ENCODE data around the gene ECT2.
"Not testable (repeated sequence)": the region's sequence is repeated elsewhere in the genome, so short reads cannot be mapped to it uniquely, and the experiment has no call there.

The ECT2 gene

GRCh38 chr3:172751175-172751704 lies 714 bp downstream of the ECT2 start:
- H3K4me3 ChIP-seq (replicated peaks; ENCODE audit: insufficient read depth, low read length) = peak overlapping the region; percentile 81
- DNase-seq (ENCODE audit: low read depth in 1 of 2, low spot score in 1 of 2) = peak; percentile 33 to 73
- H3K27ac ChIP-seq (replicated peaks) = peak overlapping the region; percentile 93
- 0 out of 2 replicates have a peak, but pooled peaks have one; percentile 13 for TF ChIP-seq POLR2AphosphoS5 (IDR thresholded peaks at IDR 0.05; ENCODE audit: low read depth)
- no peak for TF ChIP-seq SPI1 (IDR thresholded peaks at IDR 0.05; ENCODE audit: borderline replicate concordance, low read depth)
- no peaks in the 10 kb centered on the region for H3K27me3 ChIP-seq (ENCODE audit: insufficient read depth, poor library complexity, severe bottlenecking)

- Histone ChIP-seq H3K27ac (replicated peaks) (no peak overlapping the region), H3K27me3 (ENCODE audit: insufficient read depth, poor library complexity, severe bottlenecking) (no peaks in the 10 kb centered on the region), H3K4me3 (replicated peaks; ENCODE audit: insufficient read depth, low read length) (no peak overlapping the region)
- TF ChIP-seq CTCF (IDR thresholded peaks at IDR 0.05; ENCODE audit: insufficient read depth, low read length) = no peak
- no peak for TF ChIP-seq REST (IDR thresholded peaks at IDR 0.05; ENCODE audit: insufficient replicate concordance, low read depth)
- TF ChIP-seq POLR2AphosphoS5 (IDR thresholded peaks at IDR 0.05; ENCODE audit: low read depth) = no peak
- TF ChIP-seq SPI1 (IDR thresholded peaks at IDR 0.05; ENCODE audit: borderline replicate concordance, low read depth) = no peak
- TF ChIP-seq GABPA (IDR thresholded peaks at IDR 0.05; ENCODE audit: low read depth) = no peak
- no peak for DNase-seq (ENCODE audit: low read depth in 1 of 2, low spot score in 1 of 2)
Measured at GRCh38 chr3:172752651-172753050, 2.1 kb downstream of the ECT2 start.

- no peak for TF ChIP-seq POLR2AphosphoS5 (IDR thresholded peaks at IDR 0.05; ENCODE audit: low read depth)
- no peak for TF ChIP-seq CTCF (IDR thresholded peaks at IDR 0.05; ENCODE audit: insufficient read depth, low read length)
- TF ChIP-seq SPI1 (IDR thresholded peaks at IDR 0.05; ENCODE audit: borderline replicate concordance, low read depth) = no peak
- TF ChIP-seq GABPA (IDR thresholded peaks at IDR 0.05; ENCODE audit: low read depth) = no peak
- no peak for TF ChIP-seq REST (IDR thresholded peaks at IDR 0.05; ENCODE audit: insufficient replicate concordance, low read depth)
- H3K4me3 ChIP-seq (replicated peaks; ENCODE audit: insufficient read depth, low read length) = no peak overlapping the region
Measured at GRCh38 chr3:172753125-172753524, 2.6 kb downstream of the ECT2 start.

GRCh38 chr3:172760416-172760815 lies 9.9 kb downstream of the ECT2 start:
- H3K4me3 ChIP-seq (replicated peaks; ENCODE audit: insufficient read depth, low read length); H3K27me3 ChIP-seq (ENCODE audit: insufficient read depth, poor library complexity, severe bottlenecking); DNase-seq (ENCODE audit: low read depth in 1 of 2, low spot score in 1 of 2); H3K27ac ChIP-seq (replicated peaks): not testable (repeated sequence)

More at GRCh38 chr3:172753125-172753524, 2.6 kb downstream of the ECT2 start:
- no peak for DNase-seq (ENCODE audit: low read depth in 1 of 2, low spot score in 1 of 2)
- Histone ChIP-seq H3K27me3 (ENCODE audit: insufficient read depth, poor library complexity, severe bottlenecking) (no peaks in the 10 kb centered on the region), H3K27ac (replicated peaks) (no peak overlapping the region)

- H3K4me3 ChIP-seq (replicated peaks; ENCODE audit: insufficient read depth, low read length) = no peak overlapping the region
- DNase-seq (ENCODE audit: low read depth in 1 of 2, low spot score in 1 of 2) = no peak
- H3K27ac ChIP-seq (replicated peaks) = no peak overlapping the region
- TF ChIP-seq REST (IDR thresholded peaks at IDR 0.05; ENCODE audit: insufficient replicate concordance, low read depth) (no peak), POLR2AphosphoS5 (IDR thresholded peaks at IDR 0.05; ENCODE audit: low read depth) (no peak), CTCF (IDR thresholded peaks at IDR 0.05; ENCODE audit: insufficient read depth, low read length) (no peak), SPI1 (IDR thresholded peaks at IDR 0.05; ENCODE audit: borderline replicate concordance, low read depth) (no peak), GABPA (IDR thresholded peaks at IDR 0.05; ENCODE audit: low read depth) (no peak)
- no peaks in the 10 kb centered on the region for H3K27me3 ChIP-seq (ENCODE audit: insufficient read depth, poor library complexity, severe bottlenecking)
Measured at GRCh38 chr3:172766241-172766640, 15.7 kb downstream of the ECT2 start.
